ENCODE data around the gene PARG.

DNA sequence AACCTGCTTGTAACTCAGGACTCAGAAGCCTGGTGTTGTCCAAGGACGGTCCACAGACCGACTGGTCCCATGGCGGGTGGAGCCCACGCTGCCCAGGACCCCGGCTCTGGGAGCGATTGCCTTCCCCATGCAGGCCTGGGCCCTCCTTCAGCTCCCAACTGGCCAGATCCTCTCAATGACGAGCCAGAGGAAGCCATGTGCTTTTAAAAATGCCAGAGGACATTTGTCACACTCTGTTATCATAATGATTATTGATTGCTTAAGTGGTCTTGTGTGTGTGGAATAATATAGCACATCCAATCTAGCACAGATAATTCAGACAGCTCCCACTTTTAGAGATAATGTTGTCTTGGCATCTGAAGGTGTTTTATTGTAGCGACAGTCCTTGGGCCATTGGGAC lies 157.1 kb downstream of the PARG start:
- TF ChIP-seq, protein P1, sequence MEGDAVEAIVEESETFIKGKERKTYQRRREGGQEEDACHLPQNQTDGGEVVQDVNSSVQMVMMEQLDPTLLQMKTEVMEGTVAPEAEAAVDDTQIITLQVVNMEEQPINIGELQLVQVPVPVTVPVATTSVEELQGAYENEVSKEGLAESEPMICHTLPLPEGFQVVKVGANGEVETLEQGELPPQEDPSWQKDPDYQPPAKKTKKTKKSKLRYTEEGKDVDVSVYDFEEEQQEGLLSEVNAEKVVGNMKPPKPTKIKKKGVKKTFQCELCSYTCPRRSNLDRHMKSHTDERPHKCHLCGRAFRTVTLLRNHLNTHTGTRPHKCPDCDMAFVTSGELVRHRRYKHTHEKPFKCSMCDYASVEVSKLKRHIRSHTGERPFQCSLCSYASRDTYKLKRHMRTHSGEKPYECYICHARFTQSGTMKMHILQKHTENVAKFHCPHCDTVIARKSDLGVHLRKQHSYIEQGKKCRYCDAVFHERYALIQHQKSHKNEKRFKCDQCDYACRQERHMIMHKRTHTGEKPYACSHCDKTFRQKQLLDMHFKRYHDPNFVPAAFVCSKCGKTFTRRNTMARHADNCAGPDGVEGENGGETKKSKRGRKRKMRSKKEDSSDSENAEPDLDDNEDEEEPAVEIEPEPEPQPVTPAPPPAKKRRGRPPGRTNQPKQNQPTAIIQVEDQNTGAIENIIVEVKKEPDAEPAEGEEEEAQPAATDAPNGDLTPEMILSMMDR (IDR thresholded peaks at IDR 0.05 in 8 of 11, conservative IDR thresholded peaks at IDR 0.05 in 3 of 11) = no peak
- TF ChIP-seq POLR2A (IDR thresholded peaks at IDR 0.05) = no peak
